ENCODE results near the gene GNG7.
A peak's percentile ranks its signal among the peaks of the same experiment; 100 is the strongest.

Gene GNG7

GRCh38 chr19:2702170-2703076 lies at the start of gene GNG7:
TSS of gene GNG7 (minus strand) at chr19:2702694. CDS start at chr19:2520688, 182,006 bp downstream.
- peak; percentile 95 for DNase-seq

DNA sequence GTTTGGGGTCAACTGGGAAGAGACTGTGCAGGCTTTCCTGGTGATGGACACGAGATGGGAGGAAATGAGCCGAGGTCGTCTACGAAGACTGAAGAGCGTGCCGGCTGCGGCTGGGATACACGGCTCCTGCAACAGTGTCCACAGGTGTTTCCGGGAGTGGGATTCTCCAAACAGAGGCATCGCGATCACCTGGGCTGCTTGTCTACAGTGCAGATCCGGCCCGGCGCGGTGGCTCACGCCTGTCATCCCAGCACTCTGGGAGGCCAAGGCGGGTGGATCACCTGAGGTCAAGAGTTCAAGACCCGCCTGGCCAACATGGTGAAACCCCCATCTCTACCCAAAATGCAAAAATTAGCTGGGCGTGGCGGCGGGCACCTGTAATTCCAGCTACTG lies 48.9 kb upstream of the GNG7 start:
- DNase-seq = no peak

DNA sequence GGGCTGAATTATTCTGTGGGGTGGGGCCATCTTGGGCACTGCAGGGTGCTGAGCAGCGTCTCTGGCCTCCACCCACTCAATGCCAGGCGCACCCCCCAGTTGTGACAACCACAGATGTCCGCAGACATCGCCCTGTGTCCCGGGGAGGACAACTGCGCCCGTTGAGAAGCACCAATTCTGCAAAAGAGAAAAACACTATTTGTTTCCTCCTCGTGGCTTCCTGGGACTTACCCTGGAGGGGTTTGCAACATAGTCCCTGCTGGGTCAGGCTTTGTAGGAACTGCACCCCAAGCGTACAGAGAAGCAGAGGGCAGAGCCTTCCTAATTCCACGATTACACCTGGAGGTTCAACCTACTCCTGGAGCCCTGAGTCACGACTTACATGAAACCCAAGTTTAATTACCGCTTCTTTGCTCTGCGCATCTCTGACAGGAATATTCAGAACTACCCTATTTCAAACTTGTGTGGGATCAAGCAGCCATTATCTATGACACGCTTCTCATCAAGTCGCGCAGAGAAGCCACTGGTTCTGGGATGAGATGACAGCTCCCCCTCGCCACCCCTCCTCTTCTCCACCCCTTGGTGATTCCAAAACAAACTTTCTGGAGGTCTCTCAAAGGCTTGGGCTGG lies 48.4 kb upstream of the GNG7 start:
- DNase-seq = no peak

GRCh38 chr19:2747349-2747748 lies 44.9 kb upstream of the GNG7 start:
- DNase-seq = no peak

DNA sequence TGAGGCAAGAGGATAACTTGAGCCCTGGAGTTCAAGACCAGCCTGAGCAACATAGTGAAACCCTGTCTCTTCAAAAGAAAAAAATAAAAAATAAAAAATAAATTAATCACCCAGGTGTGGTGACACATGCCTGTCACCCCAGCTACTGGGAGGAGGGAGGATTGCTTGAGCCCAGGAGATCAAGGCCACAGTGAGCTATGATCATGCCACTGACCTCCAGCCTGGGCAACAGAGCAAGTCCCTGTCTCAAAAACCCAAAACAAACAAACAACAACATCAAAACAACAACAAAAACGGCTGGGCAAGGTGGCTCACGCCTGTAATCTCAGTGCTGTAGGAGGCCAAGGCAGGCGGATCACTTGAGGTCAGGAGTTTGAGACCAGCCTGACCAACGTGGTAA lies 41.6 kb upstream of the GNG7 start:
- no peak for DNase-seq

DNA sequence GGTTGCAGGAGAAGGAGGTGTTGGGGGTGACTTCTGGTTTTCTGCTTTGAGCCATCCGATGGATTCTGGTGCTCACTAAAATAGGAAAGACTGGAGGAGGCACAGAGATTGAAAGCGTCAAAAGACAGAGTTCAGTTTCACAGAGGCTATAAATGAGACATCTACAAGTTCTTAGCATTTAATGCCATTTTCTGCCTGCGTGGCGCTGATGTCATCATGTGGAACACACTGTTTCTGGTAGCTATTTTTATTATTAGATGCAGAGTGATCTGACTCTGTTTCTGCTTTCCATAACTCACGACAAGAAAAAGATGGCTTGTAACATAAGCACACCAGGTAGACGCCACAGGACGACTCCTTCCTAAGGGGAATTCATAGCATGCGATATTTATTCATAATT lies 40.6 kb upstream of the GNG7 start:
- no peak for DNase-seq

DNA sequence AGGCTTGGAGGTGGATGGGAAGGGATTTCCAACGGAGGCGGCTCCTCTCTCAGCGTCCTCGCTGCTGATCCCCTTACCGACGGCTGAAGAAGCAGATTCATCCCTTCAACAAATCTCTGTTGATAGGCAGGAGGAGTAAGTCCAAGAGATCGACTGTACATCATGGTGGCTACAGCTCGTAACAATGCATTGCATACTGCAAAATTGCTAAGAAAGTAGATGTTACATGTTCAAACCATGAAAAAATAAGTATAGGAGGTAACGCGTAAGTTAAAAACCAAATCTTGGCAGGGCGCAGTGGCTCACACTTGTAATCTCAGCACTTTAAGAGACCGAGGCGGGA lies 37.8 kb upstream of the GNG7 start:
- no peak for DNase-seq

GRCh38 chr19:2739602-2740313 lies 37.3 kb upstream of the GNG7 start, which contains the start of gene SLC39A3:
TSS of gene SLC39A3 (minus strand) at chr19:2740017. CDS start at chr19:2737257, 2,760 bp downstream.
- peak; percentile 98 for DNase-seq

- DNase-seq = no peak
These were observed 34.2 kb upstream of the GNG7 start for GRCh38 chr19:2736550-2737190.

DNA sequence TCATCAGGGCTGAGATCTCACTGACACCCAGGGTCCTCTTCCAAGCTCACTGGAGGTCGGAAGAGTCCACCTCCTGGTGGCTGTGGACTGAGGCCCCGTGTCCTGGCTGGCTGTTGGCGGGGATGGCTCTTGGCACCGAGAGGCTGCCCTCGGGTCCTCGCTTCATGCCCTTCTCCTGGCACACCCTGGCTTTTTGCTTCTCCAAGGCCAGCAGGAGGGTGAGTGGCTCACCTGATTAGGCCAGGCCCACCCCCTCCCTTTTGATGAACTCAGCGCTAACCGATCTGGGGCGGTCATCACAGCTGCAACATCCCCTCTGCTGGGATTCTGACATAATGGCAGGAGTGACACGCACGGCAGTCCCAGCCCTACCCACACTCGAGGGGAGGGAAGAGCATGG lies 32.9 kb upstream of the GNG7 start:
- DNase-seq = no peak

GRCh38 chr19:2734589-2735288 lies 32.2 kb upstream of the GNG7 start:
- DNase-seq = no peak

GRCh38 chr19:2733930-2734588 lies 31.6 kb upstream of the GNG7 start:
- no peak for DNase-seq

DNA sequence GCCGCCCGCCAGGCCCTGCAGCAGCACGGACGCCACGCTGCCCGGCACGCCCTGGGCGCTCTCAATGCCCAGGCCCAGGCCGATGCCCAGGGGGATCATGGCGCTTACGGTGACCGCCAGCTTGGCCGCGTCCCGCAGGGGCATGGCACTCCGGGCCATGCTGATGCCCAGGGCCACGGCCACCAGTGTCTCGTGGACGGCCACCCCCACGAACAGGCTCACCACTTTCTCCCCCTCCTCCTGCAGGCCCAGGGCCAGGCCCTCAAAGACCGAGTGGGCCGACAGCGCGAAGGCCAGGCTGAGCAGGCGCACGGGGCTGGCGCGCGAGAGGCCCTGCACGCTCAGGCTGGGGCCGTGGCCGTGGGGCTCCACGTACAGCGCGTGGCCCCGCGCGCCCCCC lies 30.4 kb upstream of the GNG7 start:
- DNase-seq = no peak

GRCh38 chr19:2732157-2732725 lies 29.7 kb upstream of the GNG7 start:
- no peak for DNase-seq

DNA sequence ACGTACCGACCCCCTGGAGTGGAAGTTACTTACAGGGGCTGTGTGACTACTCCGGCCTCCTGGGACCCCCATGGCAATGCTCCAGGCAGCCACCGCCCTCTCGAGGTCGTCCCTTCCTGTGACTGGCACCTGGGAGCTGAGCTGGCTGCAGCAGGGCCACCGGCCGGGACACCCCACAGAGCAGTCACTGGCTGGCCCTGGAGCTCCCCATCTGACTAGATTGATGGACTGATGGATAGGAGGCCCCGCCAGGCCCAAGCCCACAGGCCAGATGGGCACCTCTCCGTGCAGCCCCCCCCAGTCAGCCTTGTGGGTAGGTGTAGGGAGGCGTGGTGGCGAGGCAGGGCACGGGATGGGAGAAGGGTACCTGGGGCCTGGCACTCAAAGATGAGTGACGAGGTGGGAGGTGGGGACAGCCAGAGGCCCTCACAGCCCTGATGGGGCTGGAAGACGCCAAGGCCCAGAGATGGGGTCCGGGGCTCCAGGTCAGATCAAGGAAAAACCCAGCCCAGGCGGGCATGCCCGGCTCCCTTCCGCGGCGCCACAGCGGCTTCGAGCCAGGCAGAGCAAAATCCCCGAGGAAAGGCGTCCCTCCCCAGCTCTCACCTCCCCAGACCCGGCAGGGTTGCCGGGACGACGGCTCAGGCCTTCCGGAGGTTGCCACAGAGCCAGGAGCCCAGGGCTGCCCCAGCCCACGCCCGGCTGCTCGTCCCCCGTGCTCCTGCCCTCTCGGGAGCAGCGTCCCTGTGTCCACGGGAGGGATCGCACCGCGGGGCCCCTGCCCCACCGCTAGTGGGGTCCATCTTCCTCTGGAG lies 28.9 kb upstream of the GNG7 start:
- DNase-seq = no peak

DNA sequence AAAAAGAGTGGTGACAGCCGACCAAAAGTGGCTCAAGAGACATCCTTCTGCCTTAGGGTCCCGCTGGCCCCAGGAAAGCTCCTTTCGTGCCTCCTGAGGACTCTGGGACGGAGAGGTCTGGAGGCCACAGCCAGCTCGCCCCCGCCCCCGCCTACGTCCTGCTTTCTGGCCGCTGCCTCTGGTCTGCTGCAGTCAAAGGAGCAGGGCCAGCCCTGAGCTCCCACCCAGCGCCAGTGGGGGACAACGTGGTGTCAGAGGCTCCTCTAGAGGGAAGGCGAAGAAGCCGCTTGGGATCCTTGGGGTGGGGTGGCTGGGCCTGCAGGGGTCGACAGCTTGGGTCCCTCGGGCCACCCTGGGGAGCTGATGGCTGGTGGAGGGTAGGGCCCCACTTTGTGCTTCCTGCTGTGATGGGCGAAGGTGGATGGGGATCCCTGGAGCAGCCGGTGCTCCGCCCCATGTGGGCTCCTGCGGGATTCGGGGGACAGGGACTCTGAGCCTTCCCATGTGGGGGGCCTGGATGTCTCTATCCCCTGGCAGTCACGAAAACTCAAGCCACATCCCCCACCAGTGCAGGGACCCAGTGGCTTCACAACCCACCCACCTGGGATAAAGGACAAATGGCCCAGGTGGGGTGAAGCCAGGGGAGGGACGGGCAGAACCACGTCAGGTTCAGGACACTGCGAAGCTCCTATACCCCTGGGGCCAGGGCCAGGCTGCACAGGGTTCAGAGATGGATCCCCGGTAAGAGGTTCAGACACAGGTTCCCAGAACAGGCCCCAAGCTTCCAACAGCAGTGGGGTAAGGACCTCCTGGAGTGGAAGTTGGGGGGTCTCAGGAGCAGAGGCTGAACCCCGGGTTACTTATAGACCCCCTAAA lies 27.7 kb upstream of the GNG7 start:
- no peak for DNase-seq

DNA sequence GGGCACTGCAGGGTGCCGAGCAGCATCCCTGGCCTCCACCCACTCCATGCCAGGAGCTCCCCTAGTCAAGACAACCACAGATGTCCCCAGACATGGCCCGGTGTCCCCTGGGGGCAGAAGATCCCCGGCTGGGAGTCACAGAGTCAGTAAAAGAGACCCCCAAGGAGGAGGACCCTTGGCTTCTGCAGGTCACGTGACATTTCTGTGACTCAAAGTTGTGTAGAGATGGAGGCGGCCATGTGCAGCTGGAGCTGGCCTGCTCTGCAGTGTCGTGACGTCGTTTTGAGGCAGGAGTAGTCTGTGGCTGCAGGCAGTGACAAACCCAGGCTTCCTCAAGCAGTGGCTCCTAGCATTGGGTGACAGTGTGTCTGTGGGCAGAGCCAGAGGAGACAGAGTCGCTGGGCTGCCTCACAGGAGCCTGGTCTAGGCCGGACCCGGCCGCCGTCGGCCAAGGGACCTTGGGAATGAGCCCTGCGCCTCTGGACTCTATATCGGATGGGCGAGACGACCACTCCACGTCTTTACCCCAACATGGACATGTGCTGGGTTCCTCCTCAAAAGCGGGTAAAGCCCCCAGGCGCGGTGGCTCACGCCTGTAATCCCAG lies 26.4 kb upstream of the GNG7 start:
- no peak for DNase-seq

GRCh38 chr19:2727640-2727944 lies 25.1 kb upstream of the GNG7 start:
- no peak for DNase-seq

GRCh38 chr19:2726904-2727639 lies 24.6 kb upstream of the GNG7 start:
- DNase-seq = no peak

All from CD4-positive, alpha-beta T cell treated with Interleukin-15 for 1 hour (primary cell).